Stimulated activated naive CD8-positive, alpha-beta T cell treated with anti-CD3 and anti-CD28 coated beads, Interleukin-15, Interleukin-2, amounts not matched to agents 100 U/mL and 50 U/mL, for 24 hours (primary cell): ENCODE measurements around the gene VAV1.
"Not testable (repeated sequence)": the region's sequence is repeated elsewhere in the genome, so short reads cannot be mapped to it uniquely, and the experiment has no call there.

Source experiments
- ATAC-seq: fragments of 150-1000 bp; cut with Tn5 transposase; one replicate; pipeline ENCODE4 v1.10.0; 2021
- DNase-seq: peaks from one replicate; pipeline ENCODE4 v3.0.0; 2021

The VAV1 gene

GRCh38 chr19:6737873-6738786 is 34.4 kb upstream of the VAV1 start:
- ATAC-seq (peak; percentile 40), DNase-seq (peak; percentile 83)

- no peak for ATAC-seq
- peak; percentile 39 for DNase-seq
Observed at GRCh38 chr19:6738787-6739389, 33.6 kb upstream of the VAV1 start.

- DNase-seq (peak; percentile 86), ATAC-seq (no peak)
Observed at GRCh38 chr19:6739390-6739882, 33.1 kb upstream of the VAV1 start, which contains the start of gene TRIP10. TRIP10 (plus strand) TSS chr19:6739680; CDS start chr19:6739762, 82 bp downstream.

- ATAC-seq (no peak), DNase-seq (peak; percentile 63)
Observed at GRCh38 chr19:6739883-6740588, 32.5 kb upstream of the VAV1 start.

- no peak for ATAC-seq
- DNase-seq: peak; percentile 47
Observed at GRCh38 chr19:6740589-6741343, 31.7 kb upstream of the VAV1 start.

- DNase-seq (no peak), ATAC-seq (no peak)
Observed at GRCh38 chr19:6743066-6743465, 29.4 kb upstream of the VAV1 start.

DNA sequence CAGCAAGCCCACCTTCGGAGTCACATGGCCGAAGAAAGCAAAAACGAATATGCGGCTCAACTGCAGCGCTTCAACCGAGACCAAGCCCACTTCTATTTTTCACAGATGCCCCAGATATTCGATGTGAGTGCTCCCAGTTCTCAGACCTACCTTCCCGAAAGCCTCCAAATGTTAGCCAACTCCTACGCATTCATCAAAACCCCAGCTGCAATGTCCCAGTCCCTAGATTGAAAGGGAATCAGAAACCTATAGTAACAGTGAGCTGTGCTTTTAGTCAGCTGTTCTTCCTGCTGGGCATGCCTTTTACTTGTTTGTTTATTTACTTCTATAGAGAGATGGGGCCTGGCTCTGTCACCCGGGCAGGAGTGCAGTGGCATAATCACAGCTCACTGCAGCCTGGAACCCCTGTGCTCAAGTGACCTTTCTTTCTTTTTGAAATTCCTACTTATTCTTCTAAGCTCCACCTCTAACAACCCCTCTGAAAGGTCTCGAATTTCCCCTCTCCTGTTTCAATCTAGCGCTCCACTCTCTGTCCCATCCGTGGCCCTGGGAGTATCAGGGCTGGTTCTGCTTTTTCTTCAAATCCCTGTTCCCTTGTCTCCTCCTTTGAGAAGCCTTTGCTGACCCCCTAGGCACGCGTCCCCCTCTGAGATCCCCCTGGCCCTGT is 28.7 kb upstream of the VAV1 start:
- ATAC-seq (no peak), DNase-seq (no peak)

GRCh38 chr19:6744381-6745301 is 27.9 kb upstream of the VAV1 start:
- DNase-seq: no peak
- no peak for ATAC-seq

GRCh38 chr19:6745965-6746364 is 26.5 kb upstream of the VAV1 start:
- no peak for DNase-seq
- ATAC-seq: no peak

- not testable (repeated sequence) for ATAC-seq, DNase-seq
Observed at GRCh38 chr19:6748543-6748942, 24.0 kb upstream of the VAV1 start.

DNA sequence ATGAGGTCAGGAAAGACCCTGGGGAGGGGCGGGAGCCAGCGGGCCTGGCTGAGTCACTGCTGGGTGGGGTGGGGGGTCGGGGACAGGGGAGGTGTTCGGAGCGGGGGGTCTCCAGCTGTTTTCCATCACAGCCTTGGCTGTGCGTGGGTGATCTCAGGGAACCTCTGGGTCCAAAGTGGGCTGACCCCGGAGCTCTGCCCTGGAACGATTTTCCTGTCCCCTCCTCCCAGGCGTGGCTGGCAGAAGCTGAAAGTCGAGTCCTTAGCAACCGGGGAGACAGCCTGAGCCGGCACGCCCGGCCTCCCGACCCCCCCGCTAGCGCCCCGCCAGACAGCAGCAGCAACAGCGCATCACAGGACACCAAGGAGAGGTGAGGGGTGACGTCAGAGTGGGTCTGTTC is 22.4 kb upstream of the VAV1 start:
- DNase-seq (no peak), ATAC-seq (no peak)

DNA sequence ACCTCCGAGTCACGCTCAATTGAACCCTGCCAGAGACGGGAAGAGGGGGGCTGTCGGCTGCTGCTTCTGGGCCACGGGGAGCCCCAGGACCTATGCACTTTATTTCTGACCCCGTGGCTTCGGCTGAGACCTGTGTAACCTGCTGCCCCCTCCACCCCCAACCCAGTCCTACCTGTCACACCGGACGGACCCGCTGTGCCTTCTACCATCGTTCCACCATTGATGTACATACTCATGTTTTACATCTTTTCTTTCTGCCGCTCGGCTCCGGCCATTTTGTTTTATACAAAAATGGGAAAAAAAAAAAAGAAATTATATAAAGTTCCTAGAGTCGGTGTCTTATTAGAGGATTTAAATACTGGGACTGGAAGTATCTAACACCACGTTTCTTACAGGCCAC is 21.3 kb upstream of the VAV1 start:
- DNase-seq (no peak), ATAC-seq (no peak)

GRCh38 chr19:6752256-6753177 is 20.0 kb upstream of the VAV1 start:
- DNase-seq: no peak
- ATAC-seq: no peak

- ATAC-seq (peak; percentile 94), DNase-seq (peak; percentile 91)
Observed at GRCh38 chr19:6753178-6754031, 19.1 kb upstream of the VAV1 start.

DNA sequence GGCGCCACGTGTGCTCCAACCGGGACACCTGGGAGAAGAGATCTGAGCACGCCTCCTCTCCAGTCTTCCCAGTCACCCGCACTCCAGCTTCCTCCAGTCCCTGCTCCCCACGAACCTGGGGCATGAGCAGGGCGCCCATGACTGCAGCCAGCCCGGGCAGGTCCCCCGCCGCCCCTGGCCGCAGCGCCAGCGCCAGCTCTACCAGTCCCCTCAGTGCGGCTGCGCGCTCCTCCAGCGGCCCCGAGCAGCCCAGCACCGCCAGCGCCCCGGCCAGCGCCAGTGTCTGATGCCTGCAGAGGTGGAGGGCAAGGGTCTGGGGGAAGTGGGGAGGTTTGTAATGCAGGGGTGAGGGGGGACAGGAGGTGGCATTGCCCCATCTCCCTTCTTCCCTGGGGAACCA is 18.4 kb upstream of the VAV1 start:
- no peak for DNase-seq
- ATAC-seq: no peak

DNA sequence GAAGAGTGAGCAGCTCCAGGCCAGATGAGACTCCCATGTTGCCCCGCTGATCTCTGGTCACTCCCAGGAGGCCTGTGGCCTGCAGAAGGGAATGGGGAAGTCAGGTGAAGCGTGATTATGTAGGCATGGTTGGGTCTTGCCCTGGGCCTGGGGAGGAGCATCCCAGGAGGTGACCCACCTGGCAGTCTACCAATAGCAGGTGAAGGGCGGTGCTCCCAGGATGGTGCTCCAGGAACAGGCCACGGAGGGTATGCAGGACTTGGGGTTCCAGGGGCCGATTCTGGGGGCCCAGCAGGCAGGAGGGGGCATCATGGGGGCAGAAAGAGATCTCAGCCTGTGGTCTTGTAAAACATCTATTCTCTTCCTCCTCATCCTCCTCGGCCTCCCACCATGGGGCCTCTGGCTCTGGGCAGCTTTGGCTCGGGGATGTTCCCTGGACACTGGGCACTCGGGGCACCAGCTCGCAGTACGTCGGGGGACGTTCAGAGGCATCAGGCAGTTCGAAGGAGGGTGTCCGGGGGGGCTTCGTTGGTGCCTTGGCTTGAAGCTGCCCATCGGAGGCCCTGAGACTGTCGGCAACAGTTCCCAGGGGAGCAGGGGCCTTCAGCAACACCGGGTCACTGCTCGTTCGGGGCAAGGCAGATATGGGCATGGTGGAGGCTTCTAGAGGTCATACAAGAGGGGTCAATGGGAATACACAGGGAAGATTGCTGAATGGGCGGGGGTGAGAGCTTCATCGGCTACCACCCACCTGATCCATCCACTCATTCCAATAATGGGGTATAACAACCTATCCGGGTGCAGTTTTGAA is 17.6 kb upstream of the VAV1 start:
- DNase-seq: no peak
- ATAC-seq: no peak

- ATAC-seq: no peak
- no peak for DNase-seq
Observed at GRCh38 chr19:6760606-6761005, 11.9 kb upstream of the VAV1 start.
